ENCODE data around the gene ZNF124. TPM values are rescaled to one million over a fixed set of nuclear protein-coding genes. Genes with fewer than 3 reads are reported as not detected.

The ZNF124 gene
- total and polyA plus RNA-seq, 2 of the 13 experiments (the other 11 are each of a cell fraction or from before 2014, with no cell fraction given) = 9.7 to 134 TPM

GRCh38 chr1:247113094-247113497, 58.7 kb downstream of the ZNF124 start (continued):
- TF ChIP-seq HOMEZ (CRISPR knock-in tag; IDR thresholded peaks at IDR 0.05; ENCODE audit: low read depth) (peak; percentile 70; the same call in 1 of the 2 replicates), HDAC2 (CRISPR knock-in tag; IDR thresholded peaks at IDR 0.05) (peak; percentile 48), ATF2 (CRISPR knock-in tag; IDR thresholded peaks at IDR 0.05) (peak; percentile 47; the same call in 1 of the 2 replicates), ZNF564 (CRISPR knock-in tag; IDR thresholded peaks at IDR 0.05) (0 out of 2 replicates have a peak, but pooled peaks have one; percentile 43), ARID5B (CRISPR knock-in tag; IDR thresholded peaks at IDR 0.05) (peak; percentile 26), ZNF292 (CRISPR knock-in tag; IDR thresholded peaks at IDR 0.05; ENCODE audit: borderline replicate concordance, low read depth) (peak; percentile 57; the same call in 1 of the 2 replicates), NRL (CRISPR knock-in tag; IDR thresholded peaks at IDR 0.05; ENCODE audit: borderline replicate concordance) (no peak), ATF3 (CRISPR knock-in tag; IDR thresholded peaks at IDR 0.05) (peak; percentile 82), ZNF337 (CRISPR knock-in tag; IDR thresholded peaks at IDR 0.05; ENCODE audit: borderline replicate concordance, low read depth) (peak; percentile 31; the same call in 1 of the 2 replicates), KAT7 (CRISPR knock-in tag; IDR thresholded peaks at IDR 0.05; ENCODE audit: borderline replicate concordance) (no peak), MEIS1 (CRISPR knock-in tag; IDR thresholded peaks at IDR 0.05; ENCODE audit: borderline replicate concordance) (peak; percentile 64; the same call in 1 of the 2 replicates), ZBTB7B (CRISPR knock-in tag; IDR thresholded peaks at IDR 0.05) (no peak; the same call in 1 of the 2 replicates), CCAR2 (optimal IDR thresholded peaks at IDR 0.05; ENCODE audit: low read depth, low read length) (no peak), HOXD1 (CRISPR knock-in tag; IDR thresholded peaks at IDR 0.05) (no peak), ZNF546 (CRISPR knock-in tag; conservative IDR thresholded peaks at IDR 0.05) (no peak), RAD21 (CRISPR knock-in tag; IDR thresholded peaks at IDR 0.05) (no peak), ZMYM3 (CRISPR knock-in tag; IDR thresholded peaks at IDR 0.05) (peak; percentile 65; the same call in 1 of the 2 replicates), RFX1 (IDR thresholded peaks at IDR 0.05) (no peak), THAP11 (CRISPR knock-in tag; IDR thresholded peaks at IDR 0.05) (no peak; the same call in 1 of the 2 replicates), ZBTB2 (CRISPR knock-in tag; IDR thresholded peaks at IDR 0.05; ENCODE audit: low read depth) (no peak), SPEN (CRISPR knock-in tag; IDR thresholded peaks at IDR 0.05; ENCODE audit: low read depth) (peak; percentile 51), ZNF773 (CRISPR knock-in tag; IDR thresholded peaks at IDR 0.05; ENCODE audit: borderline replicate concordance) (no peak)

All from HepG2 (cell line).